K562 (cell line): ENCODE measurements around the gene TMED7. TPM values are rescaled to one million over a fixed set of nuclear protein-coding genes. Genes with fewer than 3 reads are reported as not detected.

Source experiments
- ATAC-seq: fragments of 200-7000 bp; cut with Tn5 transposase; 3 replicates; pipeline ENCODE4 v1.9.1; 2020; ENCODE audit warnings: moderate library complexity
- BruUV-seq: library from RNA; stranded (reverse); fragments of 400-500 nt; replicated peaks from 2 replicates; lab custom pipeline; 2021; lab: Mats Ljungman, UMichigan
- CTCF ChIA-PET: fragments of 300-600 bp; formaldehyde crosslinking; extraction: SDS; loops from one replicate; lab custom pipeline; 2021; ENCODE audit warnings: low intra/inter-chr PET ratio; lab: Yijun Ruan, JAX
- POLR2A ChIA-PET: fragments of 300-600, 350-650 bp; sonication (Branson Sonifier 250); formaldehyde crosslinking; extraction: SDS; loops from one replicate; lab custom pipeline; 2021; ENCODE audit warnings: antibody characterized with exemption, inconsistent platforms; lab: Yijun Ruan, JAX
- DNase-seq, 4 experiments: peaks; one replicate each; pipeline versions ENCODE4 v3.0.0 to v3.0.0-alpha.2; 2011 to 2018; ENCODE audit warnings: low spot score in 3 of 4, mixed read lengths in 3 of 4; ENCODE audit errors: extremely low read depth in 1 of 4
- FAIRE-seq: peaks from 2 replicates; lab custom pipeline; 2011; peaks lifted over from hg19 to GRCh38; lab: Jason Lieb, UNC
- H2AFZ ChIP-seq: 2 replicates; pipeline ENCODE4 v1.6.0; 2011; ENCODE audit warnings: low read depth, low read length, control low read depth, inconsistent platforms
- H3K27ac ChIP-seq: fragments of 200-600 bp; 3 replicates; pipeline ENCODE4 v1.8.0; 2011; ENCODE audit warnings: low read depth, mild to moderate bottlenecking, control low read depth, inconsistent platforms, low read length, moderate library complexity, mixed read lengths; ENCODE audit errors: extremely low read depth
- H3K27me3 ChIP-seq, 2 experiments: fragments of 300-600 bp in 1 of 2; 2 replicates in 1 of 2; 3 replicates in 1 of 2; pipeline versions ENCODE4 v1.6.0 to v1.8.0; 2011; ENCODE audit warnings: inconsistent platforms in 2 of 2, low read length in 2 of 2, mild to moderate bottlenecking in 1 of 2, mixed read lengths in 1 of 2, moderate library complexity in 1 of 2; ENCODE audit not compliant: control insufficient read depth in 2 of 2, insufficient read depth in 2 of 2
- H3K36me3 ChIP-seq: fragments of 300-600 bp; 3 replicates; pipeline ENCODE4 v1.8.0; 2011; ENCODE audit warnings: mild to moderate bottlenecking, low read length, inconsistent platforms; ENCODE audit not compliant: control insufficient read depth, insufficient read depth
- H3K4me1 ChIP-seq, 2 experiments: fragments of 200-600 bp in 1 of 2; replicated peaks in 1 of 2; 2 replicates in 1 of 2; 3 replicates in 1 of 2; pipeline versions ENCODE4 v1.5.1 to v1.8.0; 2011; ENCODE audit warnings: inconsistent platforms in 2 of 2, low read length in 2 of 2, mild to moderate bottlenecking in 1 of 2, mixed read lengths in 1 of 2, moderate library complexity in 1 of 2; ENCODE audit not compliant: control insufficient read depth in 2 of 2, insufficient read depth in 2 of 2
- H3K4me2 ChIP-seq: 2 replicates; pipeline ENCODE4 v1.6.1; 2011; ENCODE audit warnings: low read length, control low read depth, inconsistent platforms, mixed read lengths; ENCODE audit not compliant: insufficient read depth
- H3K4me3 ChIP-seq: fragments of 200-600 bp; sonication (generic), shearing (Covaris generic); 2 replicates; pipeline ENCODE4 v1.5.1; 2016; ENCODE audit warnings: control low read depth, inconsistent platforms
- H3K79me2 ChIP-seq: fragments of 200-600 bp; 3 replicates; pipeline ENCODE4 v1.8.0; 2011; ENCODE audit warnings: low read length, inconsistent platforms; ENCODE audit not compliant: control insufficient read depth, insufficient read depth
- H3K9ac ChIP-seq, 2 experiments: 2 replicates each; pipeline versions ENCODE4 v1.6.0 to v1.6.1; 2011; ENCODE audit warnings: low read depth in 2 of 2, low read length in 2 of 2, control low read depth in 1 of 2, inconsistent platforms in 1 of 2, mild to moderate bottlenecking in 1 of 2, mixed read lengths in 1 of 2; ENCODE audit not compliant: insufficient read depth in 1 of 2
- H3K9me1 ChIP-seq: one replicate; pipeline ENCODE4 v1.6.0; 2011; ENCODE audit warnings: inconsistent platforms, mild to moderate bottlenecking, low read length, moderate library complexity; ENCODE audit not compliant: control insufficient read depth, insufficient read depth
- H3K9me3 ChIP-seq: replicated peaks from 2 replicates; pipeline ENCODE4 v1.5.1; 2011; ENCODE audit warnings: low read depth, low read length, inconsistent platforms; ENCODE audit not compliant: control insufficient read depth, insufficient read depth
- H4K20me1 ChIP-seq: replicated peaks from 2 replicates; pipeline ENCODE4 v1.6.1; 2011; ENCODE audit warnings: low read length, inconsistent platforms, mixed read lengths; ENCODE audit not compliant: control insufficient read depth, insufficient read depth
- ARHGAP35 ChIP-seq: fragments of 450-650 bp; IDR thresholded peaks from 2 replicates; pipeline ENCODE4 v1.6.1; 2018; ENCODE audit not compliant: partially characterized antibody
- CHD1 ChIP-seq: fragments of 200-600 bp; sonication (generic); IDR thresholded peaks from one replicate; pipeline ENCODE4 v1.6.1; 2012; ENCODE audit warnings: mild to moderate bottlenecking, moderate library complexity, low read length, inconsistent platforms
- CREM ChIP-seq: IDR thresholded peaks from 2 replicates; pipeline ENCODE4 v1.6.1; 2014; ENCODE audit warnings: antibody characterized with exemption, low read depth
- EHMT2 ChIP-seq: fragments of 450-650 bp; IDR thresholded peaks from 2 replicates; pipeline ENCODE4 v1.6.1; 2018; ENCODE audit warnings: antibody characterized with exemption
- FOXA3 ChIP-seq, 2 experiments: fragments of 450-650 bp in 1 of 2; sonication (generic) in 1 of 2; formaldehyde crosslinking; IDR thresholded peaks in 1 of 2; conservative IDR thresholded peaks in 1 of 2; 2 replicates each; pipeline versions ENCODE4 v1.4.0 to v1.8.0; 2020 to 2022; ENCODE audit warnings: mild to moderate bottlenecking in 2 of 2, missing genetic modification reagents in 1 of 2
- FOXO4 ChIP-seq: fragments of 450-650 bp; formaldehyde crosslinking; IDR thresholded peaks from 2 replicates; pipeline ENCODE4 v1.4.0; 2020; ENCODE audit warnings: mild to moderate bottlenecking, moderate library complexity
- MCM7 ChIP-seq, 2 experiments: fragments of 450-650 bp; IDR thresholded peaks; 2 replicates each; pipeline ENCODE4 v1.6.1; 2016 to 2018
- PHB2 ChIP-seq: fragments of 450-650 bp; IDR thresholded peaks from 2 replicates; pipeline ENCODE4 v1.6.1; 2017; ENCODE audit warnings: low read depth
- SUPT5H ChIP-seq: fragments of 450-650 bp; IDR thresholded peaks from 2 replicates; pipeline ENCODE4 v1.6.1; 2016
- TCF3 ChIP-seq: sonication (generic); formaldehyde crosslinking; IDR thresholded peaks from 2 replicates; pipeline ENCODE4 v1.4.0; 2020; ENCODE audit warnings: mild to moderate bottlenecking, missing genetic modification reagents
- ZNF212 ChIP-seq: fragments of 450-650 bp; formaldehyde crosslinking; IDR thresholded peaks from 2 replicates; pipeline ENCODE4 v1.4.0; 2020; ENCODE audit warnings: mild to moderate bottlenecking
- ZNF668 ChIP-seq: fragments of 250-450 bp; sonication (Bioruptor Pico); IDR thresholded peaks from 2 replicates; pipeline ENCODE4 v1.8.0; 2022; ENCODE audit warnings: mild to moderate bottlenecking, inconsistent platforms
- WGBS: fragments of 100-300 bp; shearing (Covaris generic); methylation state at CpG from one replicate; pipeline ENCODE4 v1.1.6; 2016; ENCODE audit warnings: low coverage, mixed read lengths; ENCODE audit not compliant: insufficient coverage; ENCODE audit errors: missing lambda C conversion rate; 5-methylcytosine and 5-hydroxymethylcytosine counted together
- in situ Hi-C: fragments of 300-500 bp; cut with MboI; formaldehyde crosslinking; loops from 4 replicates; pipeline ENCODE4 v1.15.0; 2018; ENCODE audit warnings: inconsistent platforms, mixed read lengths
- intact Hi-C: fragments of 100-400 bp; cut with micrococcal nuclease; formaldehyde crosslinking; loops from 2 replicates; pipeline ENCODE4 v1.14.2; 2022
- polyA plus RNA-seq, 8 experiments: library from polyadenylated mRNA; depleted of rRNA in 4 of 8; stranded (reverse) in 5 of 8; unstranded in 3 of 8; fragments of >200 nt; fragmentation: Nextera tagmentation in 2 of 8; fragmentation: Illumina TruSeq in 1 of 8; extraction: Ambion mirVana in 2 of 8; extraction: Trizol in 1 of 8; gene quantifications; 2 replicates each; pipeline versions ENCODE4 v1.2.1 to v1.2.3, GENCODE V29; 2011 to 2014; ENCODE audit warnings: inconsistent platforms in 1 of 8, missing spikeins in 1 of 8
- total RNA-seq, 7 experiments: library from RNA; depleted of rRNA in 6 of 7; stranded (reverse); fragments of >200 nt in 6 of 7; fragmentation: Illumina TruSeq in 2 of 7; extraction: Trizol in 2 of 7; gene quantifications; 2 replicates each; pipeline versions ENCODE4 v1.2.1 to v1.2.3, GENCODE V29; 2011 to 2021; ENCODE audit warnings: low replicate concordance in 1 of 7
- TF ChIP-seq, protein P1 (sequence below), 2 experiments: fragments of 450-650 bp; IDR thresholded peaks; 2 replicates each; pipeline ENCODE4 v1.6.1; 2018; ENCODE audit warnings: mild to moderate bottlenecking in 2 of 2, low read depth in 1 of 2; ENCODE audit not compliant: partially characterized antibody in 2 of 2
- TF ChIP-seq, protein P2 (sequence below): fragments of 250-450 bp; sonication (Bioruptor Pico); IDR thresholded peaks from 2 replicates; pipeline ENCODE4 v1.4.0; 2020; ENCODE audit warnings: borderline replicate concordance

Gene TMED7
- total and polyA plus RNA-seq, 9 of the 15 experiments (the other 6 are each of a cell fraction or from before 2014, with no cell fraction given): 15.9 to 93.4 (median 41.7) TPM

DNA sequence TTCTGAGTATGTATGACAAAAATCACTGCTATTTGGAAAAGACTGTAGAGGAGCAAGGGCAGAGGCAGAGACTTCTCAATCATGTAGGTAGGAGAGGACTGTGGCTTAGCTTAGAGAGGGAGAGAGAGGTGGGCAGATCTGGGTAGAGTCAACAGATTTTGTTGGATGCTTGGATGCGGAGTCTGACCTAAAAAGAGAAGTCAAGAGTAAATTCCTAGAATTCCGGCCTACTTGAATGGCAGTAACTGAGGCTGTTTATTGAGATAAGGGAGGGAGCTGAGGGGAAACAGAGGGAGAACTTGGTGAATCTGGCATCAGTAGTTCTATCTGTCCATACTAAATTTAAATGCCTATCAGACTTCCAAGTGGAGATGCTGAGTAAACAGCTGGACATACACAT lies 25.9 kb downstream of the TMED7 start:
- 70% methylated on average over 2 of the region's 2 CpGs for WGBS
- intact Hi-C loops (no loop called here), in situ Hi-C loops (loop anchor here (25.0 kb wide), 1 partner anchor 1913 kb away; no protein-coding TSS in a partner anchor)
- peaks cover 3 to 8% of the 10 kb centered on the region in 2 experiments; a peak in 2 of 5 replicates for H3K4me1 ChIP-seq
- no peaks in the 10 kb centered on the region for H3K9me1 ChIP-seq
- DNase-seq: no peak
- ATAC-seq: no peak
- no peaks in the 10 kb centered on the region for H4K20me1 ChIP-seq
- no peak overlapping the region for H3K9ac ChIP-seq
- H3K9me3 ChIP-seq: no peaks in the 10 kb centered on the region
- no peak overlapping the region for H2AFZ ChIP-seq
- POLR2A ChIA-PET: interaction anchor here (1.5 to 1.6 kb wide), 2 partner anchors 9 to 12 kb away, joined by 3 to 4 read pairs; no protein-coding TSS in a partner anchor
- H3K4me2 ChIP-seq: no peak overlapping the region
- H3K79me2 ChIP-seq: no peaks in the 10 kb centered on the region
- H3K27ac ChIP-seq: no peak overlapping the region
- no peaks in the 10 kb centered on the region for H3K27me3 ChIP-seq
- TF ChIP-seq ZNF212 (CRISPR knock-in tag): no peak
- TF ChIP-seq CHD1: no peak
- no peak for TF ChIP-seq ZNF668 (CRISPR knock-in tag)
- TF ChIP-seq TCF3 (CRISPR knock-in tag): no peak
- no peak for TF ChIP-seq SUPT5H
- TF ChIP-seq FOXA3 (CRISPR knock-in tag; conservative IDR thresholded peaks at IDR 0.05 in 1 of 2, IDR thresholded peaks at IDR 0.05 in 1 of 2): no peak
- TF ChIP-seq MCM7 (IDR thresholded peaks at IDR 0.05): no peak
- TF ChIP-seq, protein P1, sequence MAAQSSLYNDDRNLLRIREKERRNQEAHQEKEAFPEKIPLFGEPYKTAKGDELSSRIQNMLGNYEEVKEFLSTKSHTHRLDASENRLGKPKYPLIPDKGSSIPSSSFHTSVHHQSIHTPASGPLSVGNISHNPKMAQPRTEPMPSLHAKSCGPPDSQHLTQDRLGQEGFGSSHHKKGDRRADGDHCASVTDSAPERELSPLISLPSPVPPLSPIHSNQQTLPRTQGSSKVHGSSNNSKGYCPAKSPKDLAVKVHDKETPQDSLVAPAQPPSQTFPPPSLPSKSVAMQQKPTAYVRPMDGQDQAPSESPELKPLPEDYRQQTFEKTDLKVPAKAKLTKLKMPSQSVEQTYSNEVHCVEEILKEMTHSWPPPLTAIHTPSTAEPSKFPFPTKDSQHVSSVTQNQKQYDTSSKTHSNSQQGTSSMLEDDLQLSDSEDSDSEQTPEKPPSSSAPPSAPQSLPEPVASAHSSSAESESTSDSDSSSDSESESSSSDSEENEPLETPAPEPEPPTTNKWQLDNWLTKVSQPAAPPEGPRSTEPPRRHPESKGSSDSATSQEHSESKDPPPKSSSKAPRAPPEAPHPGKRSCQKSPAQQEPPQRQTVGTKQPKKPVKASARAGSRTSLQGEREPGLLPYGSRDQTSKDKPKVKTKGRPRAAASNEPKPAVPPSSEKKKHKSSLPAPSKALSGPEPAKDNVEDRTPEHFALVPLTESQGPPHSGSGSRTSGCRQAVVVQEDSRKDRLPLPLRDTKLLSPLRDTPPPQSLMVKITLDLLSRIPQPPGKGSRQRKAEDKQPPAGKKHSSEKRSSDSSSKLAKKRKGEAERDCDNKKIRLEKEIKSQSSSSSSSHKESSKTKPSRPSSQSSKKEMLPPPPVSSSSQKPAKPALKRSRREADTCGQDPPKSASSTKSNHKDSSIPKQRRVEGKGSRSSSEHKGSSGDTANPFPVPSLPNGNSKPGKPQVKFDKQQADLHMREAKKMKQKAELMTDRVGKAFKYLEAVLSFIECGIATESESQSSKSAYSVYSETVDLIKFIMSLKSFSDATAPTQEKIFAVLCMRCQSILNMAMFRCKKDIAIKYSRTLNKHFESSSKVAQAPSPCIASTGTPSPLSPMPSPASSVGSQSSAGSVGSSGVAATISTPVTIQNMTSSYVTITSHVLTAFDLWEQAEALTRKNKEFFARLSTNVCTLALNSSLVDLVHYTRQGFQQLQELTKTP (IDR thresholded peaks at IDR 0.05; ENCODE audit: low read depth in 1 of 2, partially characterized antibody in 2 of 2): no peak
- TF ChIP-seq PHB2: no peak
- TF ChIP-seq FOXO4 (CRISPR knock-in tag): no peak
- TF ChIP-seq EHMT2: no peak
- no peak for TF ChIP-seq ARHGAP35
- TF ChIP-seq, protein P2, sequence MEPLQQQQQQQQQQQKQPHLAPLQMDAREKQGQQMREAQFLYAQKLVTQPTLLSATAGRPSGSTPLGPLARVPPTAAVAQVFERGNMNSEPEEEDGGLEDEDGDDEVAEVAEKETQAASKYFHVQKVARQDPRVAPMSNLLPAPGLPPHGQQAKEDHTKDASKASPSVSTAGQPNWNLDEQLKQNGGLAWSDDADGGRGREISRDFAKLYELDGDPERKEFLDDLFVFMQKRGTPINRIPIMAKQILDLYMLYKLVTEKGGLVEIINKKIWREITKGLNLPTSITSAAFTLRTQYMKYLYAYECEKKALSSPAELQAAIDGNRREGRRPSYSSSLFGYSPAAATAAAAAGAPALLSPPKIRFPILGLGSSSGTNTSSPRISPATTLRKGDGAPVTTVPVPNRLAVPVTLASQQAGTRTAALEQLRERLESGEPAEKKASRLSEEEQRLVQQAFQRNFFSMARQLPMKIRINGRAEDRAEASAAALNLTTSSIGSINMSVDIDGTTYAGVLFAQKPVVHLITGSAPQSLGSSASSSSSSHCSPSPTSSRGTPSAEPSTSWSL (CRISPR knock-in tag): no peak
- TF ChIP-seq CREM: no peak
- BruUV-seq: no TSS peak
- CTCF ChIA-PET: no interaction called here
- H3K4me3 ChIP-seq: no peak overlapping the region
- peaks cover 15% of the 10 kb centered on the region; the same call in 2 of the 3 replicates for H3K36me3 ChIP-seq
- FAIRE-seq: peak; percentile 19
